SK-N-SH treated with all-trans-retinoic acid at 6 μM for 48 hours (cell line): Measurements from ENCODE around the gene WIZ.

Experiments
- ATAC-seq: fragments of 200-7000 bp; cut with Tn5 transposase; 3 replicates; pipeline ENCODE4 v1.9.1; 2020; ENCODE audit warnings: mild to moderate bottlenecking, moderate library complexity
- ARNTL ChIP-seq: fragments of 450-650 bp; formaldehyde crosslinking; IDR thresholded peaks from 2 replicates; pipeline ENCODE4 v1.5.0; 2020; ENCODE audit warnings: low read depth, mild to moderate bottlenecking, moderate library complexity, borderline replicate concordance
- CREB5 ChIP-seq: fragments of 250-450 bp; sonication (Bioruptor Pico); IDR thresholded peaks from 2 replicates; pipeline ENCODE4 v1.5.1; 2020; ENCODE audit warnings: low read depth, mild to moderate bottlenecking, moderate library complexity
- CSDC2 ChIP-seq: fragments of 250-450 bp; sonication (Bioruptor Pico); IDR thresholded peaks from 2 replicates; pipeline ENCODE4 v1.5.0; 2020; ENCODE audit warnings: mild to moderate bottlenecking, moderate library complexity
- GLIS3 ChIP-seq: fragments of 250-450 bp; sonication (Bioruptor Pico); IDR thresholded peaks from 2 replicates; pipeline ENCODE4 v1.5.0; 2020; ENCODE audit warnings: mild to moderate bottlenecking, moderate library complexity
- ISL1 ChIP-seq: fragments of 250-450 bp; sonication (Bioruptor Pico); IDR thresholded peaks from 2 replicates; pipeline ENCODE4 v2.1.2; 2022; ENCODE audit warnings: mild to moderate bottlenecking, moderate library complexity
- OSR1 ChIP-seq: fragments of 250-450 bp; sonication (Bioruptor Pico); IDR thresholded peaks from 2 replicates; pipeline ENCODE4 v1.8.0; 2022; ENCODE audit warnings: moderate library complexity, mild to moderate bottlenecking, inconsistent platforms
- PATZ1 ChIP-seq: fragments of 250-450 bp; sonication (Bioruptor Pico); IDR thresholded peaks from 2 replicates; pipeline ENCODE4 v1.8.0; 2020; ENCODE audit warnings: mild to moderate bottlenecking, moderate library complexity, borderline replicate concordance
- PPARA ChIP-seq: fragments of 250-450 bp; sonication (Bioruptor Pico); IDR thresholded peaks from 2 replicates; pipeline ENCODE4 v1.5.0; 2020; ENCODE audit warnings: mild to moderate bottlenecking, borderline replicate concordance
- RARB ChIP-seq: fragments of 250-450 bp; sonication (Bioruptor Pico); IDR thresholded peaks from 2 replicates; pipeline ENCODE4 v1.8.0; 2021; ENCODE audit warnings: mild to moderate bottlenecking, moderate library complexity
- TOX ChIP-seq: fragments of 250-450 bp; sonication (Bioruptor Pico); IDR thresholded peaks from 2 replicates; pipeline ENCODE4 v1.8.0; 2021; ENCODE audit warnings: mild to moderate bottlenecking, moderate library complexity, borderline replicate concordance
- ZC3H10 ChIP-seq: fragments of 250-450 bp; sonication (Bioruptor Pico); IDR thresholded peaks from 2 replicates; pipeline ENCODE4 v1.5.1; 2021; ENCODE audit warnings: mild to moderate bottlenecking, moderate library complexity
- ZFP3 ChIP-seq: fragments of 250-450 bp; sonication (Bioruptor Pico); IDR thresholded peaks from 2 replicates; pipeline ENCODE4 v1.5.0; 2020; ENCODE audit warnings: mild to moderate bottlenecking, moderate library complexity
- ZFP30 ChIP-seq: fragments of 450-650 bp; formaldehyde crosslinking; IDR thresholded peaks from 2 replicates; pipeline ENCODE4 v1.5.0; 2022; ENCODE audit warnings: mild to moderate bottlenecking, moderate library complexity
- ZNF565 ChIP-seq: fragments of 450-650 bp; formaldehyde crosslinking; conservative IDR thresholded peaks from 2 replicates; pipeline ENCODE4 v1.5.0; 2020; ENCODE audit warnings: low read depth, mild to moderate bottlenecking, moderate library complexity
- ZNF70 ChIP-seq: fragments of 450-650 bp; formaldehyde crosslinking; IDR thresholded peaks from 2 replicates; pipeline ENCODE4 v1.5.0; 2020; ENCODE audit warnings: mild to moderate bottlenecking, moderate library complexity
- TF ChIP-seq, protein P1 (sequence below): fragments of 250-450 bp; sonication (Bioruptor Pico); IDR thresholded peaks from 2 replicates; pipeline ENCODE4 v1.5.0; 2020; ENCODE audit warnings: mild to moderate bottlenecking, moderate library complexity
- TF ChIP-seq, protein P2 (sequence below): fragments of 250-450 bp; sonication (Bioruptor Pico); IDR thresholded peaks from 2 replicates; pipeline ENCODE4 v1.5.1; 2021; ENCODE audit warnings: mild to moderate bottlenecking, moderate library complexity
- TF ChIP-seq, protein P3 (sequence below): fragments of 250-450 bp; sonication (Bioruptor Pico); IDR thresholded peaks from 2 replicates; pipeline ENCODE4 v1.8.0; 2021; ENCODE audit warnings: low read depth, mild to moderate bottlenecking, moderate library complexity, borderline replicate concordance

WIZ gene

DNA sequence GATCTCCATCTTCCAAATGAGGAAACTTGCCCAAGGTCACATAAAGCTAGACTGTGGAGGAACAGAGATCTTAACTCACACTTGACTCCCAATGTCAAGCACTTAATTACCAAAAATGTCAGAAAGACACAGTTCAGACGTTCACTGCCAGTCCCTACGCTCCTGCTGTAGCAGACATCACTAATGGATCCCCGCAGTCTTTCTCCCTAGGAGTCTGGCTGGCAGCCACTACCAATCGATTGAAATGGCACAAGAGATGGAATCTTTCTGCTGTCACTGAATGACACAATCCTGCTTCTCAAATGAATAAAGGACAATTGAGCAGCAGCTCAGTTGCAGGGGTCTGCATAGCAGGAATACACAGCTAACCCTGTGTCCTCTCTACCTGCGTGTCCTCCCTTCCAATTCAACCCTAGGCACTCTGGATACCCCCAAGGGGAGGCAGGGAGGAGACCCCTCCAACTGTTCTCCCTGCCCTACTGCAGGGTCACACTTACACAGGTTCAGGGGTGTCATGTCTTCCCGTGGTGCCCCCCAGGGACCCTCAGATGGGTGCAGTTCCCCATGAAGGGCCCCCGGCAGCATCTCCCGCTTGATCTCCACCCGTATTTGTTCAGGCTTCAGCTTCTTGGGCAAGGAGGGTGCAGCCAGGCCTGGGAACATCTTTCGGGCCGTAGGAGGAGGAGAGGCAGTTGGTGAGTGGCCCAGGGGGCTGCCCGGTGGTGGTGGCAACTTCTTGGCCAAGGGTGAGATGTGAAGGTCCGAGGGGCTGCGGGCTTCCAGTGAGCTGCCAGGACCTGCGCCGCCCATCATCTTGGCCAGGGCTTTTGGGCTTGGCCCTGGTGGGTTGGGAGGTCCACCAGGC, 23.0 kb downstream of the WIZ start:
- TF ChIP-seq, protein P1, sequence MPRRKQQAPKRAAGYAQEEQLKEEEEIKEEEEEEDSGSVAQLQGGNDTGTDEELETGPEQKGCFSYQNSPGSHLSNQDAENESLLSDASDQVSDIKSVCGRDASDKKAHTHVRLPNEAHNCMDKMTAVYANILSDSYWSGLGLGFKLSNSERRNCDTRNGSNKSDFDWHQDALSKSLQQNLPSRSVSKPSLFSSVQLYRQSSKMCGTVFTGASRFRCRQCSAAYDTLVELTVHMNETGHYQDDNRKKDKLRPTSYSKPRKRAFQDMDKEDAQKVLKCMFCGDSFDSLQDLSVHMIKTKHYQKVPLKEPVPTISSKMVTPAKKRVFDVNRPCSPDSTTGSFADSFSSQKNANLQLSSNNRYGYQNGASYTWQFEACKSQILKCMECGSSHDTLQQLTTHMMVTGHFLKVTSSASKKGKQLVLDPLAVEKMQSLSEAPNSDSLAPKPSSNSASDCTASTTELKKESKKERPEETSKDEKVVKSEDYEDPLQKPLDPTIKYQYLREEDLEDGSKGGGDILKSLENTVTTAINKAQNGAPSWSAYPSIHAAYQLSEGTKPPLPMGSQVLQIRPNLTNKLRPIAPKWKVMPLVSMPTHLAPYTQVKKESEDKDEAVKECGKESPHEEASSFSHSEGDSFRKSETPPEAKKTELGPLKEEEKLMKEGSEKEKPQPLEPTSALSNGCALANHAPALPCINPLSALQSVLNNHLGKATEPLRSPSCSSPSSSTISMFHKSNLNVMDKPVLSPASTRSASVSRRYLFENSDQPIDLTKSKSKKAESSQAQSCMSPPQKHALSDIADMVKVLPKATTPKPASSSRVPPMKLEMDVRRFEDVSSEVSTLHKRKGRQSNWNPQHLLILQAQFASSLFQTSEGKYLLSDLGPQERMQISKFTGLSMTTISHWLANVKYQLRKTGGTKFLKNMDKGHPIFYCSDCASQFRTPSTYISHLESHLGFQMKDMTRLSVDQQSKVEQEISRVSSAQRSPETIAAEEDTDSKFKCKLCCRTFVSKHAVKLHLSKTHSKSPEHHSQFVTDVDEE (CRISPR knock-in tag): no peak
- TF ChIP-seq CREB5: no peak
- TF ChIP-seq ZNF70 (CRISPR knock-in tag): no peak
- TF ChIP-seq ISL1 (CRISPR knock-in tag): no peak
- no peak for TF ChIP-seq CSDC2 (CRISPR knock-in tag)
- no peak for TF ChIP-seq RARB (CRISPR knock-in tag)
- TF ChIP-seq ZC3H10 (CRISPR knock-in tag): no peak
- no peak for TF ChIP-seq ZNF565 (CRISPR knock-in tag)
- TF ChIP-seq ZFP30 (CRISPR knock-in tag): no peak
- TF ChIP-seq ARNTL (CRISPR knock-in tag): no peak
- no peak for TF ChIP-seq GLIS3 (CRISPR knock-in tag)
- TF ChIP-seq, protein P2, sequence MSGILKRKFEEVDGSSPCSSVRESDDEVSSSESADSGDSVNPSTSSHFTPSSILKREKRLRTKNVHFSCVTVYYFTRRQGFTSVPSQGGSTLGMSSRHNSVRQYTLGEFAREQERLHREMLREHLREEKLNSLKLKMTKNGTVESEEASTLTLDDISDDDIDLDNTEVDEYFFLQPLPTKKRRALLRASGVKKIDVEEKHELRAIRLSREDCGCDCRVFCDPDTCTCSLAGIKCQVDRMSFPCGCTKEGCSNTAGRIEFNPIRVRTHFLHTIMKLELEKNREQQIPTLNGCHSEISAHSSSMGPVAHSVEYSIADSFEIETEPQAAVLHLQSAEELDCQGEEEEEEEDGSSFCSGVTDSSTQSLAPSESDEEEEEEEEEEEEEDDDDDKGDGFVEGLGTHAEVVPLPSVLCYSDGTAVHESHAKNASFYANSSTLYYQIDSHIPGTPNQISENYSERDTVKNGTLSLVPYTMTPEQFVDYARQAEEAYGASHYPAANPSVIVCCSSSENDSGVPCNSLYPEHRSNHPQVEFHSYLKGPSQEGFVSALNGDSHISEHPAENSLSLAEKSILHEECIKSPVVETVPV (CRISPR knock-in tag): no peak
- no peak for TF ChIP-seq PPARA (CRISPR knock-in tag)
- no peak for TF ChIP-seq TOX
- no peak for TF ChIP-seq PATZ1 (CRISPR knock-in tag)
- TF ChIP-seq, all 23 proteins: peak for 0
- ATAC-seq: no peak; the same call in 2 of the 3 replicates

- no peak for ATAC-seq
- TF ChIP-seq, protein P1 (CRISPR knock-in tag): no peak
- TF ChIP-seq PPARA (CRISPR knock-in tag) (no peak), RARB (CRISPR knock-in tag) (no peak), ISL1 (CRISPR knock-in tag) (no peak), ARNTL (CRISPR knock-in tag) (no peak), CREB5 (no peak), ZFP30 (CRISPR knock-in tag) (no peak), ZFP3 (CRISPR knock-in tag) (no peak), ZNF70 (CRISPR knock-in tag) (no peak), GLIS3 (CRISPR knock-in tag) (no peak), PATZ1 (CRISPR knock-in tag) (no peak), OSR1 (no peak), ZC3H10 (CRISPR knock-in tag) (no peak)
- TF ChIP-seq, protein P3, sequence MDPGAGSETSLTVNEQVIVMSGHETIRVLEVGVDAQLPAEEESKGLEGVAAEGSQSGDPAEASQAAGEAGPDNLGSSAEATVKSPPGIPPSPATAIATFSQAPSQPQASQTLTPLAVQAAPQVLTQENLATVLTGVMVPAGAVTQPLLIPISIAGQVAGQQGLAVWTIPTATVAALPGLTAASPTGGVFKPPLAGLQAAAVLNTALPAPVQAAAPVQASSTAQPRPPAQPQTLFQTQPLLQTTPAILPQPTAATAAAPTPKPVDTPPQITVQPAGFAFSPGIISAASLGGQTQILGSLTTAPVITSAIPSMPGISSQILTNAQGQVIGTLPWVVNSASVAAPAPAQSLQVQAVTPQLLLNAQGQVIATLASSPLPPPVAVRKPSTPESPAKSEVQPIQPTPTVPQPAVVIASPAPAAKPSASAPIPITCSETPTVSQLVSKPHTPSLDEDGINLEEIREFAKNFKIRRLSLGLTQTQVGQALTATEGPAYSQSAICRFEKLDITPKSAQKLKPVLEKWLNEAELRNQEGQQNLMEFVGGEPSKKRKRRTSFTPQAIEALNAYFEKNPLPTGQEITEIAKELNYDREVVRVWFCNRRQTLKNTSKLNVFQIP (CRISPR knock-in tag): no peak
- TF ChIP-seq, protein P2 (CRISPR knock-in tag): no peak
Observed at GRCh38 chr19:15425321-15425950, 24.3 kb downstream of the WIZ start.
